ENCODE data around the gene UMPS.

GRCh38 chr3:124775877-124776276 is 45.6 kb downstream of the UMPS start:
- TF ChIP-seq CTCF (IDR thresholded peaks at IDR 0.05), result no peak
- no peak for TF ChIP-seq EP300 (IDR thresholded peaks at IDR 0.05)
- TF ChIP-seq POLR2A (IDR thresholded peaks at IDR 0.05), result no peak

Data from ovary (tissue), 3 donors.